ENCODE results near the gene RAP1GAP2. TPM values are rescaled to one million over a fixed set of nuclear protein-coding genes. Genes with fewer than 3 reads are reported as not detected.

The RAP1GAP2 gene
- total RNA-seq, 2 experiments from 2014 or later = 11.3 to 28.2 TPM

GRCh38 chr17:2936771-2937321, 140.6 kb downstream of the RAP1GAP2 start:
- no peaks in the 10 kb centered on the region for H3K9me2 ChIP-seq (ENCODE audit: insufficient read depth, low read length)
- BruUV-seq (replicated peaks) = no TSS peak
- no peaks in the 10 kb centered on the region for H3K79me2 ChIP-seq (ENCODE audit: insufficient read depth, low read depth, low read length)
- no peaks in the 10 kb centered on the region for H4K20me1 ChIP-seq (ENCODE audit: insufficient read depth, low read length)
- H3K4me1 ChIP-seq (ENCODE audit: insufficient read depth, low read length, poor library complexity, severe bottlenecking) = peaks cover 42% of the 10 kb centered on the region
- H3K4me2 ChIP-seq (ENCODE audit: low read length) = peak overlapping the region; percentile 11; the same call in 1 of the 2 replicates
- H2AFZ ChIP-seq (ENCODE audit: low read length) = no peak overlapping the region
- H3K4me3 ChIP-seq (ENCODE audit: low read depth, low read length, poor library complexity, severe bottlenecking) = no peak overlapping the region
- H3K27ac ChIP-seq (ENCODE audit: low read depth, low read length, poor library complexity, severe bottlenecking) = no peak overlapping the region
- no peaks in the 10 kb centered on the region for H3K36me3 ChIP-seq (ENCODE audit: insufficient read depth, low read length)
- ChIA-PET CTCF (ENCODE audit: unreplicated experiment) (no interaction called here), POLR2A (no interaction called here)
- intact Hi-C loops (cut with micrococcal nuclease; ENCODE audit: unreplicated experiment) = no loop called here
- H3K9me3 ChIP-seq (ENCODE audit: low read length) = no peaks in the 10 kb centered on the region
- TF ChIP-seq CTCF (conservative IDR thresholded peaks at IDR 0.05; ENCODE audit: low read length) = no peak
- TF ChIP-seq EZH2phosphoT487 (IDR thresholded peaks at IDR 0.05; ENCODE audit: borderline replicate concordance, low read depth, low read length) = no peak
- no peak for DNase-seq (ENCODE audit: low spot score)

GRCh38 chr17:2937331-2938003, 141.2 kb downstream of the RAP1GAP2 start:
- Histone ChIP-seq H2AFZ (ENCODE audit: low read length) (no peak overlapping the region), H3K9me3 (ENCODE audit: low read length) (no peaks in the 10 kb centered on the region), H3K4me3 (ENCODE audit: low read depth, low read length, poor library complexity, severe bottlenecking) (no peak overlapping the region), H3K4me2 (ENCODE audit: low read length) (no peak overlapping the region), H3K79me2 (ENCODE audit: insufficient read depth, low read depth, low read length) (no peaks in the 10 kb centered on the region), H4K20me1 (ENCODE audit: insufficient read depth, low read length) (no peaks in the 10 kb centered on the region), H3K36me3 (ENCODE audit: insufficient read depth, low read length) (no peaks in the 10 kb centered on the region), H3K4me1 (ENCODE audit: insufficient read depth, low read length, poor library complexity, severe bottlenecking) (peaks cover 36% of the 10 kb centered on the region), H3K27ac (ENCODE audit: low read depth, low read length, poor library complexity, severe bottlenecking) (no peak overlapping the region), H3K9me2 (ENCODE audit: insufficient read depth, low read length) (no peaks in the 10 kb centered on the region)
- ChIA-PET CTCF (ENCODE audit: unreplicated experiment) (no interaction called here), POLR2A (interaction anchor here (0.5 to 1.3 kb wide), 3 partner anchors 18 to 86 kb away, joined by 3 to 5 read pairs (median 4); no protein-coding TSS in a partner anchor)
- peak; percentile 52 for TF ChIP-seq CTCF (conservative IDR thresholded peaks at IDR 0.05; ENCODE audit: low read length)
- no peak for TF ChIP-seq EZH2phosphoT487 (IDR thresholded peaks at IDR 0.05; ENCODE audit: borderline replicate concordance, low read depth, low read length)
- DNase-seq (ENCODE audit: low spot score) = no peak
- intact Hi-C loops (cut with micrococcal nuclease; ENCODE audit: unreplicated experiment) = no loop called here
- BruUV-seq (replicated peaks) = no TSS peak
